ENCODE results near the gene EGFL8.

The EGFL8 gene

GRCh38 chr6:32147401-32148132, 16.8 kb upstream of the EGFL8 start:
- DNase-seq = peak; percentile 22

- peak; percentile 80 for DNase-seq
Measured at GRCh38 chr6:32148289-32149091, 15.9 kb upstream of the EGFL8 start.

DNA sequence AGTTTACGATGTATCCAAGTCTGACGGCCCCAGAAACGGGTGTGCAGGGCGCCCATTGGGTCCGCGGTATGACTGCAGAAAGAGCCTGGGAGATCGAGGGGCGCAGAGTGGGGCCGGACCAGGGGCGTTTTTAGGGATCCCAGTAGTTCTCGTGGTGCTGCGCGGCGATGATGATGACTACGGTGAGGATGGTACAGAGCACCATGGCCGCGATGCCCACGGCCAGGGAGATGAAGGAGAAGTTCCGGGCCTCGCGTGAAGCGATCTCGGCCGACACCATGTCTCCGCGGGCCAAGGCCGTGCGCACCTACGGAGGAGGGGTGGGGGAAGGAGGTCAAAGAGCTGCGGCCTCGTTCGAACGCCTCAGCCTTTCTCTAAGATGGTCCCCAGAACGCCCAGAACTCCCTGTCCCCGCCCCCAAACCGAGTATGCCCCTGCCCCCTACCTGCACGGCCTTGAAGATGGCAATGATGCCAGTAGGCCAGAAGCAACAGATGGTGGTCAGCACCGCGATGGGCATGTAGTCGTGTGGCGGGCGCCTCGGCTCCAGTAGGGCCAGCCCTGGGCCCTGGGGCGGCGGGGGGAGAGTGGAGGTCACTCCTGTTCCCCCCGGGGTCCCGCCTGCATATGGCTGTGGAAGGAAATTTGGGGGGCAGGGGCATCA, 15.2 kb upstream of the EGFL8 start:
- no peak for DNase-seq

DNA sequence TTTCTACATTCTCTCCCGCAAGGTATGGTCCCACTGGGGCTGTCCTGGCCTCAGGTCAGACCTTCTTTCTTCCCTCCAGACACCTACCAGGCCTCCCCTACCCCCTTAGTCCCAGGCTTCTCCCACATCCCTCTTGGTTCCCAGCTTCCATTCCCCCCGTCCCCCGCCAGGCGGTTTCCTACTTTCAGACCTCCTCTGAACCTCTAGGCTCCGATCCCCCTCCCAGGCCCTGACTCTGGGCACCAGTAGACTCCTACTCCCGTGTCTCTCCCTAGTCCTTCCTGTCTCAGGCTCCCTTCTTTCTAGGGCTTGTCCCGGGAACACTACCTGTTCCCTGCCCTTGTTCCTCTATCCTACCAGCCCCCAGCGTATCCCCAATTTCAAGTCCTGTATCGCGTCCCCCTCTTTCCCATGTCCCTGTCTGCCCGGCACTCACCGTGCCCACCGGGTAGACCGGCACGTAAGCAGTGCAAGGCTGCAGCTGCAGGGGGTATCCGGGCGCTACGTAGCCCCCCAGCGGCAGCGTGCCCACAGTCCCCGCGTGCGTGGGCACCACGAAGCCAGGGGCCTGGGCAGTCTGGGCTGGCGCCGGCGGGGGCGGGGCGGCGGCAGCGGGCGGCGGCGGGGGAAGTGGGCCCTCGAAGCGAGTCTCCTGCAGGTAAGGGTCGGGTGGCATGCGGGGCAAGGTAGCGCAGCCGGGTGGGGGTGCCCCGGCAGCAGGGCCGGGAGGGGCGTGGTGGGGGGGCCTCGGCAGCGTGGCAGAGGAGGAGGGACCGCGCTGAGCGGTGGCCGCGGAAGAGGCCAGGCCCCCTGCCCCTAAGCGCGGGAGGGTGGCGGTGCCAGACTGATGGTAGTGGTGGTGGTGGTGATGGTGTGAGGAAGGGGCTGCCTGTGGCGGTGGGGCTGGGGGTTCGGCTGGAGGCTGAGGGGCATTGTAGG, 14.2 kb upstream of the EGFL8 start:
- DNase-seq = no peak

DNA sequence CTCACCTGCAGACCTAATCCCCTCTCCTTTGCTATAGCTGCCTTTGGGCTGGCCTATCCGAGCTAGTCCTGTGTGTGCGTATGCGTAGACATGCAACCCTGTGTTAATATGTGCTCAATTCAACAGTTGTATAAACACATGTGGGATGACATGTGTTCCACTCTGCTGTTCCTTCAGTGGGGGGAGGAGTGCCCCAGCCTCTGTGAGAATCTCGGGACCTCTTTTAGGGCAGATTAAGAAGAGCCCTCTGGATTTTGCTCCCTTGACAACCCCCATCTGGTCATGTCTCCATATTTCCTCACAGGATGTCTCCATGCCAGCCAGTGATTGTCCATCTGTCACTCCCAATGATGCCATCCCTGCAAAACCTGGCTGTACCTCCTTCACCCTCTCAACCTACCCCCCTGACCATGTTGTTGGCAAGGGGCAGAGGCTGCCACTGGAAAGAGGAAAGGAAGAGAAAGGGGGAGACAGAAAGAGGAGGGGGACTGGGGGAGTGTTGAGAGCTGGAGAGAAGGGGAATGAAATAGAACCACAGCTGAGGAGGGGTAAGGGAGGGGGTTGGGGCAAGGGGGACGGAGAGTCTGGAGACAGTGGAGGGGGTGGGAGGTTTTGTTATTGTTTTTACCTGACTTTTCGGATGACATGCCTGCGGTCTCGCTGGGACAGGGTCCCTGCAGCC, 13.1 kb upstream of the EGFL8 start:
- no peak for DNase-seq

DNA sequence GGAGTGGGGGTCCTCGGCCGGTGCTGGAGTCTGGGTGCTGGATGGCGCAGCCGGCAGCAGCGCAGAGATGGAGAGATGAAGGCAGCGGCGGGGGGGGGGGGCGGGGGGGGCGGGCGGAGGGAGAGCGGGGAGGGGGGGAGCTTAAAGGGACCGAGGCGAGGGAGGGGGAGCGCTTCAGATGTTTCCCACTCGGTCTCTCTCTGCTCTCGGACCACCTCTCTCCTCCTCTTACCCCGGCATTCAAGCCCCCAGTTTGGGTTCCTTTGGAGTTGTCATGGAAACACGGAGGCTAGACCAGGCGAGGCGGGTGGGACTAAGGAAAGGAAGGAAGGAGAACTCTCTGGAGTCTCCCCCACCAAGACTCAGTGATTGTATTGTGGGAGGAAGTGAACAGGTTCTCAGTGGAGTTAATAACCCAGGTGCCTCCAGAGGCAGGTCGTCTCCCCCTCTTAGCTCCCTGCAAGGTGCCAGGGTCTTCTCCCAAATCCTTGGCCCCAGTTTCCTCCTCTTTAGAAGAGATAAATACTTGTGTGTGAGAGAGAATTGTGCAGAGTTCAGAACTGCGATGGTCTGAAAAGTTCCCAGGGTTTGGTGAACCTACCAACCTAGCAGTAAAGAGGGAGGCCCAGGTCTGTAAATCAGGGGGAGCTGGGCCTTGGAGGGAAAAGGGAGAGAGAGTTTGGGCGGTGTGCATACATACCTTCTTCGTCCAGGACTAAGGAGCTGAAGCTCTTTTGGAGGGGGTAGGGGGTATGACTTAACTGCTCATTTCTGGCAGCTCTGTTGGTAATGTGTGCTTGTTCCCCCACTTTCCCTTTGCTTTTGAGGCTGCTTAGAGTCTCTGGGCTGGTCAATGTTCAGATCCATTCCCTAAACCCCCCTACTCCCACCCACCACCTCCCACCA, 12.3 kb upstream of the EGFL8 start, which contains the start of gene PRRT1:
Gene PRRT1 (minus strand): TSS at position 77 of the 906 bp plus-strand sequence. CDS start 112 bp downstream, outside the sequence.
- no peak for DNase-seq

DNA sequence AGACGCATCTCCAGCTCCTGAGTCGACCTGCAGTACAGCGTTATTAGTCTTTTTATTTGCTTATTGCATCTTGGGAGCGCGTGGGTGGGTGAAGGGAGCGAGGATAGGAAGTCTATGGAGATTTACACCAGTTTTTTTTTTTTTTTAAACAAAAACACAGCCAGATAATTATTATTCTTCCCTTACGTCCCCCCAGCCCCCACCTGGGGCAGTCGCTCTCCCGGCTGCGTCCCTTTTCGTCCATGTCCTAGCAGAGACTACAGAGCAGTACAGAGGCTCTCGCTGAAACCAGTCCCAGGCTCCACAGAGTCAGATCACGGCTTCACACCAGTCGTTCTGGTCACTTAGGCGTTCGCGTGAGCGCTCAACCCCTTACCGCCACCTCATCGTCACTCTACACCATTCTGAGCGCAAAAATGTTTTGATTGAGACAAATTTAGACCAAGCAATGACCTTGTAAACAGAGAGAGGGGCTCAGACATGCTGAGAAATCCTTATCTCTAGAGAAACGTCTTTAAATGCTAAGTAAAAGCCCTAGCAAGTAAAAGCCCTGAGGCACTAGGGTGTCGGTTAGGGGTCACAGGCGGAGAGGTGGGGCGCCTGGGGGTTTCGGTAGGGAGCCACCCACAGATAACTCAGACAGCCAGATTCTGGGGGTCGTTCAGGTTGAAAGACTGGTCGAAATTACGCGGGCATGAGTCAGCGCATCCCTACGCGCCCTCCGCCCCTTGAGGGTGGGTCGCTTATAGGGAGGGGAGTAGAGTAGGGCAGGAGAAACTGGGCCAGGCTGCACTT, 11.4 kb upstream of the EGFL8 start:
- DNase-seq = no peak

GRCh38 chr6:32153564-32154513, 10.6 kb upstream of the EGFL8 start, which contains the start of gene PPT2:
Gene PPT2 (plus strand): TSS chr6:32154141. CDS start chr6:32154595, 454 bp downstream.
- DNase-seq = peak; percentile 38

DNA sequence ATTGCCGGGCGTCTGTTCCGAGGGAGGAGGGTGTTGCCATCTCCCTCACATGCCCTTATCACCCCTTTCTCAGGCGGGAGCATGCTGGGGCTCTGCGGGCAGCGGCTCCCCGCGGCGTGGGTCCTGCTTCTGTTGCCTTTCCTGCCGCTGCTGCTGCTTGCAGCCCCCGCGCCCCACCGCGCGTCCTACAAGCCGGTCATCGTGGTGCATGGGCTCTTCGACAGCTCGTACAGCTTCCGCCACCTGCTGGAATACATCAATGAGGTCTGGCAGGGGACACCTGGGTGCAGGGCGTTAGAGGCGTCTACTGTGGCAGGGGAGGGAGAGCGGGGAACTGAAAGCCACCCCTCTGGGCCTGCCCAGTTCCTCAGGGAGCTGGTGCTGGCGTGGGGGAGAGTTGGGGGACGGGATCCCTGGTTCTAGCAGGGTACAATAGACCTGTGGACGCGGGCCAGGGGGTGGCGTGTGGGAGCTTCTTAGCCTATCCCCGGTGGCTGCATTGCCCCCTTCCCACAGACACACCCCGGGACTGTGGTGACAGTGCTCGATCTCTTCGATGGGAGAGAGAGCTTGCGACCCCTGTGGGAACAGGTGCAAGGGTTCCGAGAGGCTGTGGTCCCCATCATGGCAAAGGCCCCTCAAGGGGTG, 9.8 kb upstream of the EGFL8 start:
- DNase-seq = peak; percentile 23

DNA sequence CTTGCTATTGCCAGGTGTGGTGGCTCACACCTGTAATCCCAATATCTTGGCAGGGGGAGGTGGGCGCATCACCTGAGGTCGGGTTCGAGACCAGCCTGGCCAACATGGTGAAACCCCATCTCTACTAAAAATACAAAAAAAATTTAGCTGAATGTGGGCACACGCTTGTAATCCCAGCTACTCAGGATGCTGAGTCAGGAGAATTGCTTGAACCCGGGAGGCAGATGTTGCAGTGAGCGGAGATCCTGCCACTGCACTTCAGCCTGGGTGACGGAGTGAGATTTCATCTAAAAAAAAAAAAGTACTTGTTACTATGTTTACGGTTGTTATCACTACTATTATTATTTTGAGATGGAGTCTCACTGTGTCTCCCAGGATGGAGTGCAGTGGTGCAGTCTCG, 7.5 kb upstream of the EGFL8 start:
- no peak for DNase-seq

GRCh38 chr6:32158052-32158451, 6.3 kb upstream of the EGFL8 start:
- DNase-seq = no peak

GRCh38 chr6:32163559-32164258, 686 bp upstream of the EGFL8 start:
- DNase-seq = no peak

- DNase-seq = no peak
Measured at GRCh38 chr6:32166411-32167061, 2.1 kb downstream of the EGFL8 start.

DNA sequence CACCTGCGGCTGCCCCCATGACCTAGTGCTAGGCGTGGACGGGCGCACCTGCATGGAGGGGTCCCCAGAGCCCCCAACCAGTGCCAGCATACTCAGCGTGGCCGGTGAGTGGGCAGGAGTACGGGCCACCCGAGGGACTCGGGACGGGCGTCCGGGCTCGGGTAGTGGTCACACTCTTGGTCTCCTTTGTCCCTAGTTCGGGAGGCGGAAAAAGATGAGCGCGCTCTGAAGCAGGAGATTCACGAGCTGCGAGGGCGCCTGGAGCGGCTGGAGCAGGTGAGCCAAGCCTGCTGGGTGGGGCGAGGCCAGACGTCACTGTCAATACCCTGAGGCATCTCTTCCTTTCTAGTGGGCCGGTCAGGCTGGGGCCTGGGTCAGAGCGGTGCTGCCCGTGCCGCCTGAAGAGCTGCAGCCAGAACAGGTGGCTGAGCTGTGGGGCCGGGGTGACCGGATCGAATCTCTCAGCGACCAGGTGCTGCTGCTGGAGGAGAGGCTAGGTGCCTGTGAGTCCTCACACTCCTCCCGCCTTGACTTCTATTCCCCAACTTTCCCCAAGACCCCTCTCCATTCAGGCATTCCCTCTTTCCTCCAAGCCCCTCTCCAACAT, 2.9 kb downstream of the EGFL8 start:
- DNase-seq = no peak

DNA sequence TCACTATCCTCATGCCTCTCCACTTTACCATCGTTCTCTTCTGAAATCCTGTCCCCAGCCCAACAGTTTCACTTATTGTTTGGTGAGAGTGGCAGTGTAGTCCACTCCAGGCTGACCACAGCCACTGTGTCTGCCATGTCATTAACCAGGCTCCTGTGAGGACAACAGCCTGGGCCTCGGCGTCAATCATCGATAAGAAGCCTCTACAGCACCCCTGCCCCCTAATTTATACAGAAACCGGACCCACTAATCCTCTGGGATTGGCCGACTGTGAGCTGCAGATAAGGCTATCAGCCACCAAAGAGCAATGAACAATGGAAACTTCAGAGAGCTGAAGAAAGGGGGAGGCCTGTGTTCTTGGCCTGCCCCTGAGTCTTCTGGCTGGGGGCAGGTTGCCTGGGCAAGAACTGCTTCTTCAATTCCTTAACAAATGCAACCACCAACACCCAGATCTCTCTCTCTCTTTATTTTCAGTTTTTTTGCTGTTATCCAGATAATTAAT, 3.4 kb downstream of the EGFL8 start:
- DNase-seq = no peak

DNA sequence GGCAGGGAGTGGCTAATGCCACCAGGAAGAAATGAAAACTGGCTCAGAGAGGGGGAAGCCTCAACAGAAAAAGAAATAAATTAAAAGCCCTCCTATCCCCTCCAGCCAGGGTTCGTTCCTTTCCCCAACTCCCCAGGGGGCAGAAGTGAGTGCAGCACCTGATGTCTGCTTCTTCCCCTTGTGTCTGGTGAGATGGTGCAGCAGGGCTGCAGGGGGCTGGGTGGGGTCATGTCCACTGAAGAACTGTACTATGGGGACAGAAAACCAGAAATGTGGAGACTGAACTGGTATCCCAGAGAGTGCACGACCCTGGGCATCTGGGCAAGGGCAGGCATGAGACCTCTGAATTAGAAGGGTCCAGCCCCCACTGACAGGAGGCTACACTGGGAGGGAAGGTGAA, 4.0 kb downstream of the EGFL8 start:
- DNase-seq = no peak
